ENCODE measurements around the gene FSD1L.

Gene FSD1L

DNA sequence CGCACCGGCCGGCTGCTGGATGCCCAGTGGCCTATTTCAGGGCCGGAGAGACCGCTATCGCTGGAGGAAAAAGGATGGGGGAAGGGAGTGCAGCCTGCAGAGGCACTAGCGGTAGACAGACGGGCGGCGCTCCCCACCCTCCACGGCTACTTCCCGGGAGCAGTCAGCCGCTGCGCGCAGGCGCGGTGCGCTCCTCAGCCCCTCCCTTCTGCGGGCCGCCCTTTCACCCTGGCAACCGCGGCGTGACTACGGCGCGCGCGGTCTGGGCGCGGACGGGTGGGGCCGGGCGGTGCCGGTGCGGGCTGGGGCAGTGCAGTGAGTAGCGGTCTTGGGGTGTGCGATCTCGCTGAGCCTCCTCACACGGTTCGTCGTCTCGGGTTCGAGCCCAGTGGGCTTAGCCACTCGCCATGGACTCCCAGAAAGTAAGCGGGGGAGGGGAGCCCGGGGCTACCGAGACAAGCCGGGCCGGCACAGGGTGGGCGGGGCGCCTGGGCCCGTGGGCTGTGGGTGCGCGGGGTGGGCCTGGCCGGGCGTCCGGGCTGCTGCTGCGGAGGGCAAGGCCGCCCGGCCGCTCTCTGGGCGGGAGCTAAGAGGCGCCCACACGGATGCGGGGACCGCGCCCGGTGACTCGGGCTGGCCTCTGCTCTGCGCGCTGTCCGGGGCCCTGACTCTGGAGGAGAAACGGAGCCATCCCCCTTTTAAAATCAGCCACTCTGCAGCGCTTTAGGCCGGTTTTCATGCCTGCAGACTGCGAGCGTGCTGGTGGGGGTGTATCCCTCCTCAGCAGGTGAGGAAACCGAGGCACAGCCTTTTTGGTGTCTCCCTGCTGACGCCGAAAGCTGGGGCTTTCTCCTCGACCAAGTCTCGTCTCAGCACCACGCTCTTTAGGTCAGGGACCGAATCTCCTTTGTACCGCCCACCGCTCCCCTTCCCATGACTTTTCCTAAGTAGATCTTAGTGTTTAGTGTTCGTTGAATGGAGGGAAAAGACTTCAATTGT is at the start of gene FSD1L:
FSD1L (plus strand) TSS at position 221 of the 999 bp plus-strand sequence; CDS start at position 408, 187 bp downstream.
- peak; percentile 66 for DNase-seq (ENCODE audit: low read depth)

DNA sequence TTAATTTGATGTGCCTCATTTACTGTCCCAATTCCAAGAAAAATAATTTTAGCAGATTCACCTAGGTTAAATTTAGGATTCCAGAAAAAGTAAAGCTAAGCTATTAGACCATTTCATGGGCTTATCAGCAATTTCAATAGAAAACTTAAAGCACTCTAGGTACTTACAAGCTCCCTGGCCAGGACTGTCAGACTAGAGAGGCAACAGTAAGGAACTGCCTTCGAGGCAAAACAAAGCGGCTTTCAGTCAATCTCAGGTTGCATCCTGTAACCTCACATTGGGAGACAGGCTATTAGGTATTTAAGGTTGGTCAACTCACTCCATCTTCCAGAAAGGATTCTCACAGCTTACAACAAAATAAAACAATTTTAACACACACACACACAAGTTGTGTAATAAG is 48.7 kb upstream of the FSD1L start:
- DNase-seq (ENCODE audit: low read depth), result no peak

DNA sequence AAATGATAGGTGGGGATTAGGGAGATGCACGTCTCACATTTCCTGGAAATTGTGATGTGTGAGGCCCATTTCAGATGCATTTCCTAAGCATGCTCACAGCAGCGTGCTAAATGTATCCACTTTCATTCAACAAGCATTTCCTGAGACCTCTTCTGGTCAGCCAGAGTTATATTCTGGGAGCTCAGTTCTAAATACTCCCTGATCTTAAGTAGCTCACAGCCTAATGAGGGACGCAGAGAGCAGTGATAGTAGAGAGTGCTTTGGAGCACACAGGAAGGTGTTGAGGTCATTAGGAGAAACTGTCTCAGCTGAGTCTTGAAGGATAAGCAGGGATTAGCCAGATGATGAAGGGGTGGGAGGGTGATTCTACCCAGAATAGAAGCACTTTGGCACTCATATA is 46.2 kb upstream of the FSD1L start:
- no peak for DNase-seq (ENCODE audit: low read depth)

DNA sequence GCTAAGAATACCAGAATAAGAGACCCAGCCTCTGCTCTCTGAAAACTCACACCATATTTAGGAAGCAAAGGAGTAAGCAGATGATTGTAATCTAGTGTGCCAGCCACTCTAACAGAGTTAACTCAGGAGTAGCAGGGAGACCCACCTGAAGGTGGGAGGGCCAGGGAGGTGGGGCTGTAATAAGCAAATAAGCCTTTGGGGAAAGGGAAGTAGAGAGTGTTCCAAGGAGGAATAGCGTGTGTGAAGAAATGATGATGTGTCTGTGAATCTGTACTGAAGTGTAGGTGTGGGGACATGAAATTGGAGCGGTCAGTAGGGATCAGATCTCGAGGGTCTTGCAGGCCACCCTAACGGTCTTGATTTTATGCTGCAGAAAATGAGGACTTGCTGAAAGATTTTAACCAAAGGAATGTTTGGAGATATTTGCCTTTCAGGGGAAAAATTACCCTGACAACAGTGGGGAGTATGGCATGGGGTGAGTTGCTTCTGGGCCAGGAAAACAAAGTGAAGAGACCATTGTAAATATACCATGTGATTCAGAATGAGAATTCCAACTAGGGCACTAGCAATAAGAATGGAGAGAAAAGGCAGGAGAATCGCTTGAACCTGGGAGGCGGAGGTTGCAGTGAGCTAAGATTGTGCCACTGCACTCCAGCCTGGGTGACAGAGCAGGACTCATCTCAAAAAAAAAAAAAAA is 44.1 kb upstream of the FSD1L start:
- no peak for DNase-seq (ENCODE audit: low read depth)

DNA sequence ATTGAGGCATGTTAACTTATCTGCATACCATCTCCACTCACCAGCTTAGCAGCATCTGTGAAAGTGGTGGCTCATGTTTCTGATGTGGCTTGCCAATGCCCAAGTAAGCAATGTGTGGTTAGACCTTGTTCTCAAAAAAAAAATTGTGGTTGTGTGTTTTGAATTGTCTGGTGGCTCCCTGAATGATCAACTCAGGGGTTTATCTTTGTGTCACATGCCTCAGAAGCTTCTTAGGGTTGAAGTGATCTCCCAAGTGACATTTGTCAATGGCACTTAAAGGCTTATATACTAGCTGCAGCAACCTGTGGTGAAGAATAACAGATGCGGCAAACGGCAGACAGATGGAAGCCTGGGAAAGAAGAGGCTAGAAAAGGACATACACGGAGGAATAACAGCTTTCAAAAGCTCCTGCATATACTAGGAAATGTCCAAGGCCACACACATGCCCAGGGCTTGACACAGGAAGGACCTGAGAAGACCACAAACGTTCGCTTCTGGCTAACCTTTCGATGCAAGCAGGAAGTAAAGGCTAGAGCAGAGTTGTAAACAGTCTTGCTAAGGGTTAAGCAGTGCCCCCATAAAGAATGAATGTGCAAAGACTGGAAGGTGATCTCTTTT is 42.2 kb upstream of the FSD1L start:
- DNase-seq (ENCODE audit: low read depth), result no peak

DNA sequence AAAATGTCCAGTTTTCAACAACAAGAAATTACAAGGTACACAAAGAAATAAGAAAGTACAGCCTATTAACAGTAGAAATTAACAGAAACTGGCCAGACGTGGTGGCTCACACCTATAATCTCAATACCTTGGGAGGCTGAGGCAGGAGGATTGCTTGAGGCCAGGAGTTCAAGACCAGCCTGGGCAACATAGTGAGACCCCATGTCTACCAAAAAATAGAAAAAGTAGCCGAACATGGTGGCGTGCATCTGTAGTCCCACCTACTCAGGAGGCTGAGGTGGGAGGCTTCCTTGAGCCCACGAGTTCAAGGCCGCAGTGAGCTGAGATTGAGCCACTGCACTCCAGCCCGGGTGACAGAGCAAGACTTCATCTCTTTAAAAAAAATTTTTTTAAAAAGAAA is 41.5 kb upstream of the FSD1L start:
- DNase-seq (ENCODE audit: low read depth), result no peak

DNA sequence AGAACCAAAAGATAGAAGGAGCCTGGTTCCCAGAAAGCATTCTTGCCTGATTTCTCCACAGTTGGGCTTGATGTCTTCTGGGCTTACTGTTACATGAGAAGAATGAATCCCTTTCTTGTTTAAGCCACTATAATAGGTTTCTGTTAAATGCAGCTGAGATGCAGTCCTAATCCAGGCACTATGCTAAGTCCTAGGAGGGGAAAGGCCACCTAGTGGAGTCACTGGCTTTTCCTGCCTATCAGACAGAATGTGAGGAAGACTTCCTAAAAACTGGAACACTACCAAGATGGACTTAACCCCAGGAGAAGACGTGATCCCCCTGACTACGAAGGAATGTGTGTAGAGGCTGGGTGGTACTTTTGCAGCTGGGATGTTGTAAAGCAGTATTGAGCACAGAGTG is 34.3 kb upstream of the FSD1L start:
- no peak for DNase-seq (ENCODE audit: low read depth)

DNA sequence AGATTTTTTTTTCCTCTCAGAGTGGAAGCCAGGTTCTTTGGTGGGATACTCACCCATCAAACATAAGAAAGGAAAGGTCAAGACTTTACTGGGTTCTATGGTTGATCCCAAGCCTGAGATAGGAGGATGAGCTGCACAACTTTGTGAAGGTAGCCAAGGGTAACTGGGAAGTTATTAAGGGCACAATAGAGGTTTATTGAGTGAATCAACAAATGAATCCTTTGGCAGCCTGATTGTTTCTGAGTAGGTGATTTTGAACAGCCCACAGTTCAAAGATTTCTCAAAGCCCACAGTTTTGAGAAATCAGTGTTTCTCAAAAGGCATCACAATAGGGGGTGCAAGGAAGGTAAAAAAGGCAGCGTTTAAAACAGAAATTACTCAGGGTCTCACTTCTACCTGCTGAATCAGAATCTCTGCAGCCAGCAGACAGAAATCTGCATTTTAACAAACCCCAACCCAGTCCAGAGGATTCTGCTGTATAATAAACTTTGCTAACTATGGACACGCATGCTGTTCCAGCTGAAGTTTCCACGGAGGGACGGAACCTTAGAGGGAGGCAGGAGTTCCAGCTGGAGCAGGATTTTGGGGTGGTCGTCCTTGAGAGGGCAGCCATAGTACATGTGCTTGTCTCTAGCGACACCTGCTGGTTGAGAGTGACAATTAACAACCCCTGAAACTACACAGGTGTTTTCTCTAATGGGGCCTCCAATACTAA is 32.7 kb upstream of the FSD1L start:
- DNase-seq (ENCODE audit: low read depth), result peak; percentile 47

DNA sequence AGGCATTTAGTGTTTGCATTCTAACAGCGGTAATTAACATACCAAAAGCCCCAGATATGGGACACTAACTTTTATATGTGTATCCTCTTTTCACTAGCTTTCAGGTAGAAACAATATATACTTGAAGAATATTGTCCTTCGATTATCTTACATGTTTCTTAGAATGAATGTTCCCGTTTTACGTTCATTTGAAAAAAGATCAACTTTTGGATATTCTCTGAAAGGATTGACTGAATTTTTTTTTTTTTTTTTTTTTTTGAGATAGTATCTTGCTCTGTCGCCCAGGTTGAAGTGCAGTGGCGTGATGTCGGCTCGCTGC is 32.2 kb upstream of the FSD1L start:
- DNase-seq (ENCODE audit: low read depth), result no peak

DNA sequence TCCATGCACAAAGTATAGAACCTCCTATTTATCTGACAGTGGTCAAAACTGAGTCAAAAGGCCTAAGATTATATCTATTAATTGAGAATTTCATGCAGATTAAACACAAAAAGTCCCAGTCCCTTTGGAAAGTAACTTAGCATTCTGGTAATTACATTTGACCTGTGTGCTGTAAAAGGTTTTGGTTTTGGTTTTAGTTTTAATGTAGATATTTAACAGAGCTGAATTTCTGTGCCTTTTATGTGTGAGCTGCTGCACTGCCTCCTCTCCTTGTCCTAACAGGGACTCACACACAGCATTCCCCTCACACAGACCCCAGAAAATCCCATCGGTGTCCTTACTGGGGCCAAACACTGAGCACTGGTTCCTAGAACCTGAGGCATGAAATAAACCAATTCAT is 31.0 kb upstream of the FSD1L start:
- DNase-seq (ENCODE audit: low read depth), result no peak

DNA sequence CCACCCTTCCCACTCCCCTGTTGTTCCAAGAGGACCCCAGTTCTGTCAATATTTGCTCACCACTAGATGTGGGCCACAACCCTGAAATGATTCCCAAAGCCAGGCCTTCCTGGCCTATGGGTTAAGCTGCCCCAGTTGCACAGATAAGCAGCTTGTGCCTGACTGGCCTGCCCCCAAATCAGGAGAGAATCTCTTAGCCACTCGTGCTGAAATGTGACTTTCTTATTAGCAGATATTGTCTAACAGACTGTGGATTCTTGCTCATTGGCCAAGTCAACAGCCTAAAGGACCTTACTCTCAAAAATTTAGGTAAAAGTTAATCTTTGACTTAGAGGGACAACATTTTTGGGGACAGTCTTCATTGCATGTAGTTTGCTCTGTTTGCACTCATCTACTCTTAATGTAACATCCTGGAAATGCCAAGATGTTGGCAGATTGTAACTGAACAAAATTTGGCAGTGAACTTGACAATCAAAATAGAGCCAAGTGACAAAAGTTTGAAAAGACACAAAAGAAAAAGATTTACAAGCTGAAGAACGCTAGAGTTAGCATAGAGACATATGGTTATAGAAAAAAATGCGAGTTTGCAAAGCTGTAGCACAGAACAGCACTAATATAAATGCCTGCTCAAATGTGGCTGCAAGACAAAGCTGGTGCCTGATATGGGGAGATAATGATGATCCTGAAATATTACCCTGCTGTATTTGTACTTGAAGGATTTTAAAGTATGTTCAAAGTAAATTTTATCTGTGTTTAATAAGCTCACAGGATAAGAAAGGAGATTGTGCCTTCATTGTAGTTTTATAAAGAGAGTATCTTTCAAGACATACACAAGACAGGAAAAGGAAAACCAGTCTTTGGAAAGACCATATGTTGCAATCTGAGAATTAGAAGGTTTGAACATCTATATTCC is 29.0 kb upstream of the FSD1L start:
- no peak for DNase-seq (ENCODE audit: low read depth)

DNA sequence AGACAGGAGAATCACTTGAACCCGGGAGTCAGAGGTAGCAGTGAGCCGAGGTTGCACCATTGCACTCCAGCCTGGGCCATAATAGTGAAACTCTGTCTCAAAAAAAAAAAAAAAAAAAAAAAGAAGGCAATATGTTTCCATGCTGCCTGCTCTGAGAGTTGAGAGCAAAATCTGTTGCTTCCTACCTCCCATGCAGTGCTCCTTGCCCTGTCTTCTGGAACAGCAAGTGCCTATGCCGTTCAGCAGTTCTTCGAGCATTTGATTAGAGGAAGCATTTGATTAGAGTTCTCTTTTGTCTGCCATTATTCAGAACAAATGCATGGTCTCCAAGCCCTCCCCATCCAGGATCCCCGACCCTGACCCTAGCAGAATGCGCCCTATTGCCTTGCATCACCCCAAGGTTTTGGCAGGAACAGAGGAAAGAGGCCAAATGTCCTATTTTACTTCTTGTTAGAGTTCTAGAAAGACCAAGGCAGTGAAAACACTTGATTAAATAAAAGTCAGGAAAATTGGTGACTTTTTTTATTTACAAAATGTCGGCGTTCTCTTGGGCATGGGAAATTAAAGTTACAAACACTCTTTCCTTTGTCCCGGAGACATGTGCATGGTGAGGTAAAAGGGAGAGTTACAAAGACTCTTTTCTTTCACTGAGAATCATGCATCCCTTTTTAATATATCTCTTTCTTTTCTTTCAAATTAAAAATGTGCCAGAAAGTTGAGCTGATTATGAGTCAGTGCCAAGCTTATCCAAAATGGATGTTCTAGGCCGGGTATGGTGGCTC is 27.8 kb upstream of the FSD1L start:
- no peak for DNase-seq (ENCODE audit: low read depth)

DNA sequence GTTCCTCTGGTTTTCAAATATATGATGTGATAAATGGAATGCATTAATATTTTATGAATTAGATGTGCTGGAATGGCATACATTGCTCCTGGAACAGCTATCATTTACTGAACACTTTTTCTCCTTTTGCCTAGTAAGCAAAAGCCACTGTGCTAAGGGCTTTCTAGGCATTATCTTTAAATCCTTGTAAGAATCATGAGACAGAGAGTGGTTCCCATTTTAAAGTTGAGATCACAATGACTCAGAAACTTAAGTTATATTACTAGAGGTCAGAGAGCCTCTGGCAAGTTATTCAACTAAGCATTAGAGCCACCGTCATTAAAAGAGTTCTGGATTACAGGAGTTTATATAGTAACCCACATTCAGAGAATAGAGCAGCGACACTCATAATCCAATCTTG is 26.7 kb upstream of the FSD1L start:
- no peak for DNase-seq (ENCODE audit: low read depth)

DNA sequence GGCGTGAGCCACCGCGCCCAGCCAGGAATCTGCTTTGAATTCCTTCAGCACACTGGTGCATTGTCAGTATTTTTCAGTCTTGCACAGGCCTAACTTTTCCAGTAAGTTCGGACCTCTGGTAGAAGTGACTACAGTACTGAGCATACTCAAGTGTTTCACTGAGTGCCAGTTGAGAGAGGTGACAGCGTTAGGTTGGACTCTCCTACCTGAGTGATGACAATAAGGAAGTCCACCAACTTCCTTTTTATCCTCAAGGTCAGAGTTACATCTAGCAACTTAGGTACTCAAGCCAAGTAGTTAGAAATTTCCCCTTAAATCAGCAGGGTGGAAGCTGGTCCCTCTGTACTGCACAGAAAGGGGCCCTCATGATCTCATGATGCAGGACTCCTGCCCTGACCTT is 26.0 kb upstream of the FSD1L start:
- no peak for DNase-seq (ENCODE audit: low read depth)

DNA sequence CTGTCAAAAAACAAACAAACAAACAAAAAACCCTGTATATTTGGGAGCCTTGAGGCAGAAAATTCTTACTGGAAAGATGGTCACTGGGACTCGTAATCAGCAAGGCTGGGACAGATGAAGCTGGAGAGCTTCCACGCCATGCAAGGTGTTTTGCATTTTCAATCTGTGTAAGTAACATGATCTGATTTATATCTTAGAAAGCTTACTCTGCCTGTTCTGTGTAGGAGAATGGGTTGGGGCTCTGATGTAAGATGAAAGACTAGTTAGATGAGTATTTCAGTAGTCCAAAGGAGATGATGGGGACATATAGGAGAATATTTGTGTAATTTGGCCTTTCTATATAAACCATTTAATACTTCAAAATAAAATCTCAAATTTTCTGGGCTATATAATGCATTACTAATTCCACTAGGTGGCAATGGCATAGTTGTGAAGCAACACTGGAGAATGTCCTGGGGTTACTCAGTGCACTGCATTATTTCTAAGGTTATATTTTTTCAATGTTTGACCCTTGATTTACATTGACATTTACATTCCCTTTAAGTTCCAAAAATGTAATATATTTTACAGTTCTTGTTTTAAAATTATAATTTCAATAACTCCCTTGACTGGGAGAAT is 21.9 kb upstream of the FSD1L start:
- DNase-seq (ENCODE audit: low read depth), result no peak

DNA sequence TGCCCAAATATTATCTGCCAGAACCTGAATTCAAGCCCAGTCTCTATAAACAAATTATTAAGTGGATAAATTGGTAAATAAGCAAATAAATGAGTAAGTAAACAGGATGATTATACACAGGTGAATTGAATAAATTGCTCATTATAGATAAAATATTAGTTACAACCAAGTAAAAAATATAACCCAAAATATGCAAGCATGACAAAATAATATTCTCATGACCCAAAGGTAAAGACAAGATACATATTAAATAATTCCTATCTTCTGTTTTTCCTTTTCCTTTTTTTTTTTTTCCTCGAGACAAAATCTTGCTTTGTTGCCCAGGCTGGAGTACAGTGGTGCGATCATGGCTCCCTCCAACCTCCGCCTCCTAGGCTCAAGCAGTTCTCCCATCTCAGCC is 21.2 kb upstream of the FSD1L start:
- no peak for DNase-seq (ENCODE audit: low read depth)

DNA sequence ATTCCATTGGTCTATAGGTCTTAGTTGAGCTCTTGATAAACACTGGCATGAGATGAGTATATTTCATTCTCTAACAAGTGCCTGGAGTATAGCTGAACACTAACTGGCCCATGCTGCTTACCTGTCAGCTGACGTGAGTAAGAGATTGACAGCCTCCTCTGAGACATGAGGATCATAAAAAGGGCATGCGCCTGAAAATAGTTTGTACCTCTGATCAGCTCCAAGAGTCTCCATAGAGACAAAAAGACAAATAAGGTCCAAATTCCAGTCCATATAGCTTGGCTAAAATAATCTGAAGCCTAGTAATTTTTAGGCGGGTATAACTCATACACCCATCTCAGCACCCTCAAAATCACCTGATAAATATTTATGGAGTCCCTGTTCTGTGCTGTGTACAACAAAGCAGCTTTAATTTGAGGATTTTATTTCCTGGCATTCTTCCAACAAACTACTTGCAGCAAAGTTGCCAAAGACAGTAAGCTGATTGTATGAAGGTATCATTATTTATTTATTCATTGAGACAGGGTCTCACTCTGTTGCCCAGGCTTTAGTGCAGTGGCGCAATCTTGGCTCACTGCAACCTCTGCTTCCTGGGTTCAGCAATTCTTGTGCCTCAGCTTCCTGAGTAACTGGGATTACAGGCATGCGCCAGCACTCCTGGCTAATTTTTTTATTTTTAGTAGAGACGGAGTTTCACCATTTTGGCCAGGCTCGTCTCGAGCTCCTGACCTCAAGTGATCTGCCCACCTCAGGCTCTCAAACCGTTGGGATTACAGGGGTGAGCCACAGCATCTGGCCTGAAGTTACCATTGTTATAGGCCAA is 16.2 kb upstream of the FSD1L start:
- no peak for DNase-seq (ENCODE audit: low read depth)

DNA sequence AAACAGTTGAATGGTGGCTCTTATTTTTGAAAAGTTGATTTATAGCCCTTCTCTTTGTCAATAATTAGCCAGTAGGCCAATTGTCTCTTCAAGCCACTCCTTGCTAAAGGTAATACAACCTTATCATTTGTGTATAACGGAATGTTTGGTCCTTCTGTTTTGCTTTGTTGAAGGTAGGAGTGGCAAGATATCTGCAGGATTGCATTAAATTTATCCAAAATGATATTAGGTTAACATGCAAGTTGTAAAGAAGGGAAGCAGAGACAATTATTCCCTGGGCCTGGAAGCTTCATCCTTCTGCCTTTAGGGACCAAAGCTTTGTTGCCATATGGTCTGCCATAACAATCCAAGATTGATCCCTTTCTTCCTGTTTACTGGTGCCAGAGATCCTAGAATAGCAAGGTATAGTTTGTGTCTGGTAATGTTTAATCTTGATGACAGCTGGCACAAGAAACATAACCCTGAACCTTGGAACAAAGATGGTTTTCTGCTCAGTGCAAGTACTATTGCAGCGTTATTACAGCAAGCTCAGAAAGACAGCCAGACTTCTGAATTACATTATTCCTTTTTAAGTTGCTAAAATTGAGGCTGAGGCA is 15.5 kb upstream of the FSD1L start:
- DNase-seq (ENCODE audit: low read depth), result no peak

DNA sequence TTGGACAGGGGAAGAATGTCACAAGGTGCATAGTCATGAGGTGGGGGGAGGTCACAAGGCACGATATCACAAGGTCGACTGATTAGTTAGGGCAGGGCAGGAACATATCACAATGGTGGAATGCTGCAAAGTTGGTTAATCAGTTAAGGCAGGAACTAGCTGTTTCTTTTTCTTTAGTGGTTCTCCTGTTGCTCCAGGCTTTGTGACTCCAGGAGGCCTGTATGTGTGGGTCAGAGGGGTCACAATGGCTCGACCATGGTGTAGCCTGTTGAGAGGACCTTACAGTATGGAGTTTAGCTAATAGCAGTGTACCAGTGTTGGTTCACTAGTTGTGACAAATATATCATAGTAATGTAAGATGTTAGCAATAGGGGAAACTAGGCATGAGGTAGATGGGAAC is 12.4 kb upstream of the FSD1L start:
- no peak for DNase-seq (ENCODE audit: low read depth)
